Right kidney (tissue), 1 donor: ENCODE data around the gene LRMDA.

Source experiments
- DNase-seq: peaks from one replicate; pipeline ENCODE4 v3.0.0-alpha.2; 2016

The LRMDA gene

DNA sequence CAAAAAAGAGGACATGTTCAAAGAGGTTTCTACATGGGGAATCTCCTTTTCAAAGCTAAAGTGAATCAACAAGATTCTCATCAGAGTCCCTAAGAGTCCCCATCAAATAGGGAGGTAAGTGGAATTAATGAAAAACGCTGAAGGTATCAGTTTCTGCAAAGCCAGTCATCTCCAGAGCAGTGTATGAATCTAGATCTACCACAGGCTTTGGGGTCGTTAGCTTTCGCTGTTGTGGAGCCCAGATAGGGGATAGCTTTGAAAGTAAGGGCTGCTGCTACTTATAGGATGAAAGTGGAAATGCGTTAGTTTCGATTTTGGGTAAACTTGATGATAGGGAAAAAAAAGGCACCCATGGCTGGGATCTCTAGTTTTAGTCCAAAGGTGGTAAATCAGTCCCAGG is 748.4 kb downstream of the LRMDA start:
- DNase-seq = no peak

DNA sequence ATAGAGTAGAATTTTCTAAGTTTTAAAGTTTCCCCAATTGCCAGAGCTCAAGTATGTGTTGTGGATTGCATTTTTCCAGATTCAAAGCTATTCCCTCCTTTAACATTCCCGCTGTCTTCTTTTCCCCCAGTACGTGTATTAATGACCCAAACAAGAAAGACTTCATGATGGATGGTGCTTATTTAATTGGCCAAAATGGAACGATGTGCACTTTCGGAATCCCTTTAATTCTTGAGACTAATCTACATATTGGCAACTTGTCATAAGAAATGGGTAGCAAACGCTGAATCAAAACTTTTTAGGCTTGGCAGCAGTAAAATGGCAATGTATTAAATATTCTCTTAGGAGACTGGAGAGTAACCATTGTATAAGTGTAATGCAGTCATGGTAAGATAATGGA is 753.2 kb downstream of the LRMDA start:
- DNase-seq = no peak

DNA sequence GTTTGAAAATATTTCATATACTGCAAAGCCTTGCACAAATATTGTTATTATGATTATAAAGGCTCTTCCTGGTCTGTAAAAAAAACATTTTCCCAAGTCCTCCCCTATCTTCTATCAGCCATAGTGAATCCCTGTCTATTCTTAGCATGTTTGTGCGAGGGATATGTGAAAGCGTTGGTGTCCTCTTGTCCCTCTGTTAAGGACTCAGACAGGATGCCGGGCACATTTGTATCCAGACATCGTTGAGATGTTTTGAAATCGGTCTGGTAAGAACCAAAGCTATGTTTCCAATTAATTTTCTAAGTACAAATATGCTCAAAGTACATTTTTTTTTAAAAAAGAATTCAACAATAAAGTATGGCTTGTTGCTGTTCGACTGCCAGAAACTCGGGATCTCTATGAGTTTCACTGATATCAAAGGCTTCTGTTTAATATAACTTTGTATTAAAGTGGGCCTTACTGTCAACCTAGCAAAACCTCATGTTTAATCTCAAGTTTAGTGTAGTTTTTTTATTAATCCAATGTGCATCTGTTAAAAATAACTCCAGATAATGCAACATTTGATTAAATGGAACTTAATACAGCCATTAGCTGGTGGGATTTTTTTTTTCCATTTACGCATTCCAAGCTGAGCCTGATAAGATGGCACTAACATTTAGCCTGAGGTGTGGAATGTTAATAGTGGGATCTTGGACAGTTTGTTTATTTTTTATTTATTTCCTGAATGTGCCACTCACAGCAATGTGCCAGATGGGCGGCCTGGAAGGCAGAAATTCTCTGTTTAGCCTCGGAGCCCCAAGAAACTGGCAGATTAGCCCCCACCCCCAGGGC is 754.3 kb downstream of the LRMDA start:
- DNase-seq = no peak

DNA sequence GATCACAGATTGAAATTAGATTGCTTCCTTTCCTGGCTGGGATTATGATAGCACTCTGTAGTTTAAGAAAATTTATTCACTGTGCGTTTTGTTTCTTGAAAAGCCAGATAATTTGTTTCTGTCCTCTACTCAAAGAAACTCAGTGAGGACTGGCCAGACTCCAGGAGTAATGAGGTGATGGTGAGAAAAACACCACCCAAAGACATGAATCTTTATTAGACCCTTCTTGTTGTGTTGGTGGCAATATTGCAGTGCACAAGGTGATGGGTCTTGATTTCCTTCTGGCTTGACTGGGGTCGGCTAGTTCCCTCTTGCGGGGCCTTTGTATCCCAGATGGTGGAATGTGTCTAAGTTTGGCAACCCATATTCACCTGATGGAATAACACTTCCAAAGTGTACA is 756.8 kb downstream of the LRMDA start:
- no peak for DNase-seq

DNA sequence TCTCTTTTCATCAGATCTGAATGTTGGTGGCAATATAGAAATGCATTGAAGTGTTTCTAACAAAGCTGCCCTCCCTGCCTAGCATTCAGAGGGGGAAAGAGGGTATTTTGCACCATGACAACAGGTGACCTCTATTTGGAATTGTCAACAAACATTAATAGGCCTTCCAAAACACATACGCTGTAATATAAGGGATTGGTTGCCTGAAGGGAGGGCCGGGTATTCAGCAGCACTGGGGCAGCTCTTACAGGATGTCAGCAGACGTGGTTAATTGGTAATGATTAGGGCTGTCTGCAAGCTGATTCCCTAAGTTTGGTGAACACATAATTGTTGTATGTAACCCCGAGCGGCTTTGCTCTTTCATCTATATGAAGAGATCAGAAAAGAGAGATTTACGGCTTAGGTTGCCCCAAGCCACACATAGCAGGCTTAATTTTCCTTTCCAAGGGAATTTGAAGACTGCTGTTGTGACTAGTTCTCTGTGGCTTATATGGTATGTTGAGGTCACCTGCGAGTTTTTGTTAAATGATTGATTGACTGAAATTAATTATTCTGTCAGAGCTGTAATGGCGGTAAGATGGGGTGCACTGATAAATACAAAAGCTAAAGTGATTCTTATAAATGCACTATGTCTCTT is 759.3 kb downstream of the LRMDA start:
- no peak for DNase-seq

DNA sequence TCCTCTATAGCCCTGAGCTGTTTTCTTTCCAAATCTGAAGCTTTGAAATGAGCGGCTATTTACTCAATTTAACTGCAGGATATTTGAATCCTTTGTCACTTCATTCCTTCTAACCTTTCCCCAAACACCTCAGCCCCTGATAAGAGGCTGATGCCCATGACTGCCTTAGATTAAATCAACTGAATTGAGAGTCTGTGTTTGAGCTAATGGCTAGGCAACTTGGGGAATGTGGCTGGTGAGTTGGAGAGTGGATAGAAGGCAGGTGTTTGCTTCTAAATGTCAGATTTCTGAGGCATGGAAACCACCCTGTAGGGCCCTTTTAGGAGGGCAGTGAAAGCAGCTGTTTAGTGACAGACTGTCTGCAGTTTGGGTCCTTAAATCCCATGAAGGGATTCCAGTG is 759.9 kb downstream of the LRMDA start:
- no peak for DNase-seq

DNA sequence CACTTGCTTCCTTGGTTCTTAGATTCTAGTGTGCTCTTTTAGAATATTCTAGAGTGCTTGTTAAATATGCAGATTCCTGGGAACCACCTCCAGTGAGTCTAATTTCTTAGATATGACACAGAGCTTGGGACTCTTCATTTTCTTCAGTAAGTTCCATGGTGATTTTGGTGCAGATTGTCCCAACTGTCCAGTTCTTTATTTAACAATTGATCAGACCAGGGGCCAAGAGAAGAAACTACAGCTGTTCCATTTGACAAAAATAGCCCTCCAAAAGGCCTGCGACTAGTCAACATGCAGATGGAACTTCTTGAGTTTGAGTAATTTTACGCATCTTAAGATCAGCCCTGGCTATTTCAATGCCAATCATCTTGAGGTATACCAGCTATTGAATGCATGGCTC is 760.7 kb downstream of the LRMDA start:
- DNase-seq = no peak

DNA sequence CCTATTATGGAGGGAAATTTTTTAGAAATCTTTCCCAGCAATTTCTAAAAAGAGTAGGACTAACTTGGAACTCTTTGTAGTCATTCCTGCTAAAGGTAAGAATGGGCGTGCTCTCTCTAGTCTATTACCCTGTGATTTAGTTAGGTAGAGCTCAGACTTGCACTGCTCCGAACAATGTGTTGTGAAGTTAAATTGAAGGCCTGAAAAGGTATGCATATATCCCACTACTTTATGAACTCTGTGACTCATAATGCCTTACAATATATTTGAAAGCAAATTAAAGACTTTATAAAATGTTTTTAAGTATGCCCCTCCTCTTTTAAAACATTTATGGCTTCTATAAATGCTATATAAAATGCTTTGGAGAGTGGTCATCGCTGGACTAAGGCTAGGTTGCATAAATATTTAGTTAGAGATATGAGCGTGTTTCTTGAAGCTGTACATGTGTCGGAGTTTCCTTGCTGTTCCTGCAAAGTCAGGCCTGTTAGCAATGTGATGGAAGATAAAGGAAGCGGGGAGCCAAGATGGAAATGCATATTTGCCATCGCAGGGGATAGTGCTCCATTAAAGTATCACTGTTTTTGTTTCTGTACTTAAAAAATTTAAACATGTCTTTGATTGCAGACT is 761.4 kb downstream of the LRMDA start:
- no peak for DNase-seq

DNA sequence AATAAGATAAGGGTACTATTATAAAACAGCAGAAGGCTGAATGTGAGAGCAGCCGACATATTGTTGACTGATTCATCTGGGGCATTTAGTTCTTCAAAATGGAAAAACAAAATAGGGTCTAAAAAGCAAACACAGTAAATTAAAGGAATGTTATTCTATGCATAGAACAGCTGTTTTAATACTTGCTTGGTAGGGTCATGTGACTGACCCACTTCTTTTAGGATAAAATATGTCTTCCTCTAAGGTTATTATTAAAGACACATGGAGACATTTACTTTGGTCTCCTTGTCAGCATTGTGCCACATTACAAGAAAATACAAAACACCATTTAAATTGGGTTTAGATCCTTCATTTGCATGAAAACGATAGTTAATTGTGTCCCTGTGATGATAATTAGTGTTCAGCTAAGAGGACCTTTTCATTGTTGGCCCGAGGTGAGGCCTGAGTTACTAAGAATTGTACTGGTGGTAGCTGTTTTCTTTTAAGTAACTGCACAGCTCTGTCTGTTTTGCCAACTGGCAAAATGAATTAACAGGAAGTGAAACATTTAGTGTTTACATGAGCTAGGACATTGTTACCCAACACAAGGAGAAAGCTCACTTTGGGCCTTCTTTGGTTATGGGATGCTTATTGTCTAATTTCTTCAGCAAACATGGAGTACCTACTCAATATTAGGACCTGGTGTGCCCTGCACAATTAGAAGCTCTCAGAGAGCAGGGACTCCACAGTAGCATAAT is 764.4 kb downstream of the LRMDA start:
- no peak for DNase-seq

DNA sequence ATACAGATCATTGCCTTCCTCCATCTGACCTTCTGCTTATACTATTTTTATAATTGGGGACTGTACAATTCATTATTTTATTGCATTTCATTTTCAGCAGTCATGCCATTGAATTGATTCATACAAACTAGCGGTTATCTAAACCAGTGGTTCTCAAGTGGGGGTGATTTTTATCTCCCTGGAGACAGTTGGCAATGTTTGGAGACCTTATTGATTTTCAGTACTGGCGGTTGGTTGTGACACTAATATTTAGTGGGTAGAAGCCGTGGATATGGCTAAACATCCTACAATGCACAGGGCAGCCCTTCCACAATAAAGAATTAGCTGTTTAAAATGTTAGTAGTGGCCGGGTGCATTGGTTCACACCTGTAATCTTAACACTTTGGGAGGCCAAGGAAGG is 765.9 kb downstream of the LRMDA start:
- DNase-seq = no peak

DNA sequence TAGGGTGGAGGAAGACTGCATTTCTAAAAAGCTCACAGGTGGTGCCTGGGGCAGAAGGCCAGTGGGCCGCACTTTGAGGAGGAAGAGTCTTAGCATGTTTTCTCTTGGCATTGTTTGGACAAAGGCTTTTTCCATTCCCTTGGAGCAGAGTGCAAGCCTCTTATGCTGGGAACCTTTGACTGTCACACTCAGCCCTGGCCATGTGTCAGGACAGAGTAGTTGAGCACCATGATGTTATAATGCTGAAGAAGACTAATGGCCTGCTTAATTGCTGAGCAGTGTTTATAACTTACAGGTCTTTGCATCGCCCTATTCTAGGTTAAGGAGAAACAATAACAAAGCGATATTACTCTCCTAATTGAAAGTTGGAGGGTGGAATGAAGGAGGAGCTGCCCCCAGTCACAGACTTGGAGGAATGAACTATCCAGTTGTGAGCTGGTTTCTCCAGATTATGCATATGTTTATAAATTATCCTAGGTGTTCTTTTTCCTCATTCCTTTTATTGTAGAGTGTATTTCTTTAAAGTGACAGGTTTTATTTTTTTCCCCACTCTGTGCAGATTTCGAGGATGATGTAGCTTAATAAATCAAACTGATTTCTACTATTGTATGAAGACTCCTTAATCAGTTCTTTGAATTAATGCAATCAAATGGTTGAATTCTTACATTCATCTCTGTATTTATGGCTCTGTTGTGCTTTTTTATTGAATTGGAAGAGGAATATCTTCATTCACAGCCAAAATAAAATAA is 767.0 kb downstream of the LRMDA start:
- no peak for DNase-seq

DNA sequence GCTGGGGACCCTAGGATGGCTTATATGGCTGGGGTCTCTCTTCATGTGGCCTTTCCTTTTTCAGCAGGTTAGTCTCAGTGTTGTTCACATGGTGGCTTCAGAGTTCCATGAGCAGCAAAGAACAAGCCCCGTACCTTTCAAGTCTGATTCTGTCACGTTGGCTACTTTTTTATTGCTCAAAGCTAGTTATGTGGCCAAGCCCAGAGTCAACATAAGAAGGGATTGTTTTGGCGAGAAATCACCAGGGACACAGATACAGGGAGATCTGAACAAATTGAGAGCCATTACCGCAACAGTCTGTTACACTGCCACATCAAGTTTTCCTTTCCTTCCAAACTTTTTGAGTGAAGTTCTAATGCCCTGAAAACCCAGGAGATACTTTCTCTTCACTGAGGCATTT is 770.5 kb downstream of the LRMDA start:
- DNase-seq = no peak

DNA sequence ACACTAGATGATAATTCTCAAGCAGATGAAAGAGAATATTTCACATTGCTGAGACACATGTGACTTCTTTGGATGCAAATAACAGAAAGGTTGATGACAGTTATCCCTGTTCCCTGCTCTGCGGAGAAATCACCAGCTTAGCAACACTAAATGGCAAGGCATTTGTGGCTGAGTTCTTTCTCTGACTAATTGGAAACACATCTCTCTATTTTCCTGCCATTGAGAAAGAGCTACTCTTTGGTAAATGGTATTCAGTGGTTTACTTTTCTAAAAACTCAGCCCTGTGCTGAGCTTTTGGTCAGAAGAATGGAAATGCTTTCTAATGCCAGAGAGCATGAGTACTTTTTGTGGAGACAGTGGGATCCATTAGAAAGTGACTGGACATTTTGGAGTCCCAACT is 771.4 kb downstream of the LRMDA start:
- DNase-seq = no peak

DNA sequence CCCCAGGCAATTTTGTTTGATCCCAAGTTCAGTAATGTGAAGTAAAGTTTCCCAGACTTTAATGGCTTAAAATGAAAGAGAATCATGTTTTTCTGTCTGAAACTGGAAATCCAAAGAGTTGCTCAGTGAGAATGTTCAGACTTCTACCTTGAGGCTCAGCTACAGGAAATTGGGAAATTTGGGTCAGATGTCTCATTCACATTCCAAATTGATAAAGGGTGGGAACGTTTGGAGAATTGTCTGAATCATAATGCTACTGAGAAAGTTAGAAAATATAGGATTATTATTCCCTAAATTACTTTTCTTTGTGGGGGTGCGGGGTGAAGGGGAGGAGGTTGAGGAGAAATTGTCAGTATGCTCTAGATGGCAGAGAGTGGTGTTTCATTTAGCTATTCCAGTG is 773.9 kb downstream of the LRMDA start:
- no peak for DNase-seq

DNA sequence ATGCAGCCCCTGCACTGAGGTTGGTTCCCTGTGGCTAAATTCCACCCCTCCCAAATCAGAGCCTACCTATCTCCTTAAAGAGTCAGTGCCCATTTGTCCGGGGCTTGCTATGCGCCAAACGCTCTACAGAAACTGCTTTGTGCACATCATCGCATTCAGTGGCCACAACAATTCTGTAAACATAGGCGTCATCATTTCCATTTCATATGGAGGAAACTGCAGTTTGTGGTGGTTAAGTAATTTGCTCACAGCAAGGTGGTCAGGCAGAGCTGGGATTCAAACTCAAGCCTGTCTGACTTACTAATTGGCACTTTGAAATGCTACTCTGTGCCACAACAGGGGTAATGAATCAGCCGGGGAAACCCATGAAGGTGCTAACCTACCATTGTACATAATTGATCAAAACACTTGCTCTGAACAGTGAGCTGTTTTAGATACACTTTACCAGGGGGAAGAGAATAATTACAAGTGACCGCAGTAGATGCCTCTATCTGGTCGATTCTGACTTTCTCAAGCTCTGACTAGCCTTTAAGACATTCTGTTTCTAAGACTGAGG is 775.5 kb downstream of the LRMDA start:
- no peak for DNase-seq

DNA sequence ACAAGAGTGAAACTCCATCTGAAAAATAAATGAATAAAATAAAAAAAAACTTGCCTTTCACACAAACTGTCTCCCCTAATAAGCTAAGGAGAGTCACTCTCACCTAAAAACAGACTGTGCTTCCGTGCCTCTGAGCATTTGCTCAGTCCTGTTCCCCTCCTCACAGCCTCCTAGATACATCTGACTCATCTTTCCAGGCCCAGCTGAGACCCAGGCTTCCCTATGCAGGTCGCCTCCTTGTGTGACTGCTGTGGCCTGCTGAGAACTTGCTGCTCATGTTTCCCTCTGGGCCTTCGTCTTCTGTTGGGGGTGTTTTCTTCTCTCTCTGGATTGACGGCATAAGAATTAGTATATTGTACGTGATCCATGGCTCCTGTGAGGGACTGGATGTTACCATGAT is 777.7 kb downstream of the LRMDA start:
- no peak for DNase-seq

DNA sequence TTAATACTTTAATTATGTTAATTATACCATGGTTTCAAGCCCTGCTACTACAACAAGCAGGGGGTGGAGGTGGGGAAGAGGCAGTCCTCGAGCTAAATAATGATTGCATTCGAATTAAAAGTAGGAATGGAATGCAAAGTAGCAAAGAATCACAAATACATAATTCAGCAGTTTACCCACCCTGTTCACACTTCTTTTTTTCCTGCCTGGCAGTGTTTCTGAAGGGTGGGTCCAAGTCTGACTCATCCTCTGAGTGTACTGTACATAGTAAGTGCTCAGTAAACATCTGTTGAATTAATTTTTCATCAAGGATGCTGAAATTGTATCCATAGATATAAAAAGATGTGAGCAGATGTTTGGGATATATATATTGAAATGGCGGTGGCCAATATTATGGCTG is 778.8 kb downstream of the LRMDA start:
- DNase-seq = no peak

DNA sequence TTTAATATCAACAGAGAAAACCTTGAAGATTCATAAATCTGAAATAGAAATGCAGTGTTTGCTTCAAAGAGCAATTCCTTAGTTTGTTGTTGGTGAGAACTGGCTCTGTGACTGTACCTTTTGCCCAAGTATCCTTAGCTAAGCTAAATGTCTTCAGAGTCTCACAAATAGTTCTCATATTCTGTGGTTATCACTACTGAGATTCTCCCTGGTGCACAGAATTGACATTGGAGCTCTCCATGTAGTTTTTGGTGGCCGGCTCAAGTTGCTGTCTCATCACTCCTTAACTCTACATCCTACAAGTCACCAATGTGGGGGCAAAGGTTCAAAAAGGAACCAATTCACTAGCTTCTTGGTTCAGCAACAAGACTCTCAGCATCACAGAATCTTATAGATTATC is 780.3 kb downstream of the LRMDA start:
- DNase-seq = no peak

DNA sequence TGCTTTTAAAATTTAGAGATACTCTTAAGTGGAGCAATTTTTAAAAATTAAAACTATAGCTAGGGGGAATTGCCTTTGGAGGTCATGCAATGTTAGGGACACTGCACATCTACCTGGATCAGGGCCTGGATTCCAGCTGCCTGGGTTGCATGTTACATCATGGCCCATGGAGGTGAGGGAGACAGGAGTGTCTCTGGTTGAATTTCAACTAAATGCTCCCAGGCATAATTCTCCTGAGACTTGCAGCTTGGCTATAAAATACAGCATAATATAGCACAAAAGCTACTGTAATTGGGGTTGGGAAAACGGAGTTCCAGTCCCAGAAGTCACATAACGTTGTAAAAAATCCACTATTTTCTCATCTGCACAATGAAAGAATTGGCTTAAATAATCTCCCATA is 782.5 kb downstream of the LRMDA start:
- no peak for DNase-seq

DNA sequence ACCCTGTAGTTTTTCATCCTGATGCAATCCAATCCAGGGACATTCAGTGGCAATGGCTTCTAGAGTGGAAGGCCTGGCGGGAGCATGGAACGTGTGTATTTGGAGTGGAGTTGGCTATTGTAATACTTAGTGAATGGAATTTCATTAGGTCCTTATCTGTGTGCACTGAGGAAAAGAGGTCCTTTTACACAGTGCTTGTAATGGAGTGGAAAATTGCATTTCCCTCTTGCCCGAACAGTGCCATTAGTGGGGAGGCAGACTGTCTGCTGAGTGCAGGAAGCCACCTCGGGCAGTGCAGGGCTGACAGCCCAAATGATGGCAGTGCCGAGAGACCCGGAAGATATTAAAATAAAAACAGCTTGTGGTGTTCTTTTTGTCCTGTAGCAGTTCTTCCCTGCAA is 786.6 kb downstream of the LRMDA start:
- no peak for DNase-seq

DNA sequence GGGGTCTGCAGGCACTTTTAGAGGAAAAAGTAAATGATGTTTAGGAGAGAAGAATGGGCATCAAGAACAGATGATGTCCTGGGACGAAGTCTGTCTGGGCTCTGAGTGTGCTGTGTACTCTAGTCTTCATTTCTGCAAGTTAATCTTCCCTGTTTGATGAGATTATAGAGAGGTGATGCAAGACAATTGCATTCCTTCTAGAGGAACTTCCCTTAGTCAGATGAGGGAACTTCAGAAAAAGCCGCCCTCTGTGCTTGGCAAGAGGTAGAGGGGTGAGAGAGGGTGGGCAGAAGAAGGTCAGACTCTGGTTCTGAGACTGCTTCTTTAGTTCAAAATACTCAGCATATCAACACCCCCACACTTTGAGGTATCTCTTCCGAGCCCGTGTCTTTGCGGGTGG is 797.9 kb downstream of the LRMDA start:
- no peak for DNase-seq

DNA sequence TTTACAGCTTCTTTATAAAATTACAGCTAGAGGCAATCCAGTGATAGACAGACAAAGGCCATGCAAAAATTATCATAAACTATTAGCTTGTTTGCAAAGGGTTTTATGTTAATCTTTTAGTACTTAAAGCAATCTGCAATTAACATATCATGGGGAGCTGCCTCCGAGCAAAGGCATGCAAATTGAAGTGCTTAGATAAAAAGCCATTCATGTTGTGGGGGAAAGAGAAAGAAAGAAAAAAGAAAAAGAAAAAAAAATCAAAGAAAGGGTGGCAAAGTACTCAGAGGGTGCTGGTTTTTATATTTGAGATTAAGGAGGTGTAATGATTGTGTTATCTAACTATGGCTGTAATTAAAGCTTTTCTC is 799.5 kb downstream of the LRMDA start:
- DNase-seq = no peak
